OCI-LY1 (cell line): ENCODE data around the gene NR1I2.

Experiments used
- H2AFZ ChIP-seq: fragments of 200-600 bp; sonication (generic), shearing (Covaris generic); 2 replicates; pipeline ENCODE4 v1.6.0; 2014; ENCODE audit warnings: antibody characterized with exemption, mild to moderate bottlenecking, low read length
- H3F3A ChIP-seq: fragments of 200-600 bp; sonication (generic), shearing (Covaris generic); 2 replicates; pipeline ENCODE4 v1.6.0; 2014; ENCODE audit warnings: mild to moderate bottlenecking, antibody characterized with exemption, low read length, moderate library complexity; ENCODE audit not compliant: insufficient read depth
- H3K27ac ChIP-seq: fragments of 200-600 bp; sonication (generic); 2 replicates; pipeline ENCODE4 v1.5.1; 2014; ENCODE audit warnings: low read length, mixed run types, mild to moderate bottlenecking, low read depth; ENCODE audit not compliant: poor library complexity, severe bottlenecking
- H3K27me3 ChIP-seq: fragments of 200-600 bp; sonication (generic); 2 replicates; pipeline ENCODE4 v1.6.0; 2014; ENCODE audit warnings: antibody characterized with exemption, mild to moderate bottlenecking, low read length, moderate library complexity; ENCODE audit not compliant: insufficient read depth
- H3K36me3 ChIP-seq: fragments of 200-600 bp; sonication (generic); 2 replicates; pipeline ENCODE4 v1.6.1; 2014; ENCODE audit warnings: mild to moderate bottlenecking, antibody characterized with exemption, low read length, moderate library complexity, mixed read lengths; ENCODE audit not compliant: insufficient read depth
- H3K4me1 ChIP-seq: fragments of 200-600 bp; sonication (generic); 2 replicates; pipeline ENCODE4 v1.5.1; 2014; ENCODE audit warnings: mild to moderate bottlenecking, low read length, moderate library complexity; ENCODE audit not compliant: insufficient read depth, severe bottlenecking
- H3K4me2 ChIP-seq: fragments of 200-600 bp; sonication (generic), shearing (Covaris generic); 2 replicates; pipeline ENCODE4 v1.6.1; 2014; ENCODE audit warnings: low read length
- H3K4me3 ChIP-seq: fragments of 200-600 bp; sonication (generic); 2 replicates; pipeline ENCODE4 v1.5.1; 2014; ENCODE audit warnings: low read length, low read depth, mild to moderate bottlenecking, mixed read lengths; ENCODE audit not compliant: poor library complexity, severe bottlenecking
- H3K79me2 ChIP-seq: fragments of 200-600 bp; shearing (Covaris generic); 2 replicates; pipeline ENCODE4 v1.6.1; 2016; ENCODE audit warnings: mixed run types, low read length, mixed read lengths; ENCODE audit not compliant: insufficient read depth
- H3K9ac ChIP-seq: fragments of 200-600 bp; sonication (generic), shearing (Covaris generic); 2 replicates; pipeline ENCODE4 v1.6.1; 2014; ENCODE audit warnings: mild to moderate bottlenecking, low read length, mixed read lengths
- H3K9me2 ChIP-seq: fragments of 200-600 bp; sonication (generic), shearing (Covaris generic); 2 replicates; pipeline ENCODE4 v1.6.1; 2014; ENCODE audit warnings: low read depth, mild to moderate bottlenecking, low read length, mixed read lengths
- H3K9me3 ChIP-seq: fragments of 200-600 bp; shearing (Covaris generic); 2 replicates; pipeline ENCODE4 v1.6.1; 2014; ENCODE audit warnings: low read length, mixed read lengths
- H4K20me1 ChIP-seq: fragments of 200-600 bp; sonication (generic), shearing (Covaris generic); 2 replicates; pipeline ENCODE4 v1.6.0; 2016; ENCODE audit warnings: mild to moderate bottlenecking, low read length; ENCODE audit not compliant: insufficient read depth
- EZH2 ChIP-seq: fragments of 200-600 bp; sonication (generic), shearing (Covaris generic); IDR thresholded peaks from 2 replicates; pipeline ENCODE4 v1.8.0; 2017; ENCODE audit warnings: borderline replicate concordance, mixed run types, mild to moderate bottlenecking, antibody characterized with exemption, low read length, moderate library complexity, mixed read lengths
- TF ChIP-seq, protein P1 (sequence below): fragments of 200-600 bp; sonication (generic), shearing (Covaris generic); IDR thresholded peaks from 2 replicates; pipeline ENCODE4 v1.5.1; 2017; ENCODE audit warnings: mild to moderate bottlenecking, antibody characterized with exemption, low read length, moderate library complexity, mixed read lengths

Gene NR1I2

GRCh38 chr3:119779731-119780383, 2.0 kb upstream of the NR1I2 start:
- H3K4me2 ChIP-seq, result no peak overlapping the region
- H3K79me2 ChIP-seq, result no peaks in the 10 kb centered on the region
- no peaks in the 10 kb centered on the region for H3K4me1 ChIP-seq
- H3K27ac ChIP-seq, result no peak overlapping the region
- no peaks in the 10 kb centered on the region for H3K9me3 ChIP-seq
- H4K20me1 ChIP-seq, result no peaks in the 10 kb centered on the region
- H3K36me3 ChIP-seq, result no peaks in the 10 kb centered on the region
- H3K27me3 ChIP-seq, result no peaks in the 10 kb centered on the region
- H3K4me3 ChIP-seq, result no peak overlapping the region
- H3K9me2 ChIP-seq, result no peaks in the 10 kb centered on the region
- H2AFZ ChIP-seq, result no peak overlapping the region
- no peak overlapping the region for H3K9ac ChIP-seq
- no peak for TF ChIP-seq EZH2
- H3F3A ChIP-seq, result no peaks in the 10 kb centered on the region

DNA sequence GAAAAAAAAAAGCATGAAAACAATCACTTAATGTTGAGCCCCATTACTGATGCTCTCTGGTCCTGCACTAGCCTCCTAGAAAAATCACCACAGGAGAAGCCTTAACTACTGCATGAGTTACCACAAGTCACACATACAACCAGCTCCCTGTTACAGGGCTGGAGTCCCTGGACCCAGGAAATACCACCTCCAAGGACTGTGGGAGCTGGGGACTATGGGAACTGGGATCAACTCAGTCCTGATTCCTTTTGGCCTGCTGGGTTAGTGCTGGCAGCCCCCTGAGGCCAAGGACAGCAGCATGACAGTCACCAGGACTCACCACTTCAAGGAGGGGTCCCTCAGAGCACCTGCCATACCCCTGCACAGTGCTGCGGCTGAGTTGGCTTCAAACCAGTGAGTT, 559 bp downstream of the NR1I2 start:
- TF ChIP-seq EZH2, result no peak
- TF ChIP-seq, protein P1, sequence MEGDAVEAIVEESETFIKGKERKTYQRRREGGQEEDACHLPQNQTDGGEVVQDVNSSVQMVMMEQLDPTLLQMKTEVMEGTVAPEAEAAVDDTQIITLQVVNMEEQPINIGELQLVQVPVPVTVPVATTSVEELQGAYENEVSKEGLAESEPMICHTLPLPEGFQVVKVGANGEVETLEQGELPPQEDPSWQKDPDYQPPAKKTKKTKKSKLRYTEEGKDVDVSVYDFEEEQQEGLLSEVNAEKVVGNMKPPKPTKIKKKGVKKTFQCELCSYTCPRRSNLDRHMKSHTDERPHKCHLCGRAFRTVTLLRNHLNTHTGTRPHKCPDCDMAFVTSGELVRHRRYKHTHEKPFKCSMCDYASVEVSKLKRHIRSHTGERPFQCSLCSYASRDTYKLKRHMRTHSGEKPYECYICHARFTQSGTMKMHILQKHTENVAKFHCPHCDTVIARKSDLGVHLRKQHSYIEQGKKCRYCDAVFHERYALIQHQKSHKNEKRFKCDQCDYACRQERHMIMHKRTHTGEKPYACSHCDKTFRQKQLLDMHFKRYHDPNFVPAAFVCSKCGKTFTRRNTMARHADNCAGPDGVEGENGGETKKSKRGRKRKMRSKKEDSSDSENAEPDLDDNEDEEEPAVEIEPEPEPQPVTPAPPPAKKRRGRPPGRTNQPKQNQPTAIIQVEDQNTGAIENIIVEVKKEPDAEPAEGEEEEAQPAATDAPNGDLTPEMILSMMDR, result no peak
- H3K4me3 ChIP-seq, result no peak overlapping the region
- no peaks in the 10 kb centered on the region for H4K20me1 ChIP-seq
- H3K27ac ChIP-seq, result no peak overlapping the region
- no peaks in the 10 kb centered on the region for H3K9me3 ChIP-seq
- H3K9me2 ChIP-seq, result no peaks in the 10 kb centered on the region
- no peaks in the 10 kb centered on the region for H3K36me3 ChIP-seq
- H3K27me3 ChIP-seq, result no peaks in the 10 kb centered on the region
- no peaks in the 10 kb centered on the region for H3F3A ChIP-seq
- H3K4me1 ChIP-seq, result no peaks in the 10 kb centered on the region
- H3K4me2 ChIP-seq, result no peak overlapping the region
- H3K9ac ChIP-seq, result no peak overlapping the region
- no peaks in the 10 kb centered on the region for H3K79me2 ChIP-seq
- H2AFZ ChIP-seq, result no peak overlapping the region

- no peaks in the 10 kb centered on the region for H3K4me1 ChIP-seq
- no peak overlapping the region for H3K9ac ChIP-seq
- no peak overlapping the region for H3K4me2 ChIP-seq
- no peaks in the 10 kb centered on the region for H4K20me1 ChIP-seq
- H3K9me2 ChIP-seq, result no peaks in the 10 kb centered on the region
- H3F3A ChIP-seq, result no peaks in the 10 kb centered on the region
- no peaks in the 10 kb centered on the region for H3K27me3 ChIP-seq
- H3K36me3 ChIP-seq, result no peaks in the 10 kb centered on the region
- H3K79me2 ChIP-seq, result no peaks in the 10 kb centered on the region
- H3K9me3 ChIP-seq, result no peaks in the 10 kb centered on the region
- TF ChIP-seq, protein P1, result no peak
- no peak for TF ChIP-seq EZH2
- no peak overlapping the region for H3K4me3 ChIP-seq
- H2AFZ ChIP-seq, result no peak overlapping the region
- no peak overlapping the region for H3K27ac ChIP-seq
These were observed 1.4 kb downstream of the NR1I2 start for GRCh38 chr3:119783255-119783654.

DNA sequence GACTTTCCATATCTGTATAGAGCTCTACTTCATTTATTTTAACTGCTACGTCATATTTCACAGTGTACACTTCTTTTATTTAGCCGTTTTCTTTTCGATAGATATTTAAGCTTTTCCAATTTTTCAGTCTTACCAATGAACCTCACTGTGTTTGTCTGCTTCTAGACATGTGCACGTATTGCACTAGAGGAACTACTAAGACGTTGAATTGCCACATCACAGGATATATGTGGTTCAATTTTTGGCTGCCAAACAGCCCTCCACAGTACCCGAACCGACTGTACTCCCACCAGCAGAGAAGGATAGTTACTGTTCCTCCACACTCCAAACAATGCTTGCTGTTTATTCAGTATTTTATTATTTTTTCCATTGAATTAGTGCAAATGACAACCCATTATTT, 2.0 kb downstream of the NR1I2 start:
- Histone ChIP-seq H3K27ac (no peak overlapping the region), H3K9me2 (no peaks in the 10 kb centered on the region), H3K79me2 (no peaks in the 10 kb centered on the region), H3K4me3 (no peak overlapping the region), H3K27me3 (no peaks in the 10 kb centered on the region), H4K20me1 (no peaks in the 10 kb centered on the region), H3K9ac (no peak overlapping the region), H3F3A (no peaks in the 10 kb centered on the region), H2AFZ (no peak overlapping the region), H3K9me3 (no peaks in the 10 kb centered on the region), H3K4me2 (no peak overlapping the region), H3K4me1 (no peaks in the 10 kb centered on the region), H3K36me3 (no peaks in the 10 kb centered on the region)
- TF ChIP-seq, protein P1, result no peak
- TF ChIP-seq EZH2, result no peak
